Loucy (cell line): ENCODE data around the gene NTF4.
"Not testable (repeated sequence)": the region's sequence is repeated elsewhere in the genome, so short reads cannot be mapped to it uniquely, and the experiment has no call there.

ENCODE experiments used
- H2AFZ ChIP-seq: fragments of 200-600 bp; sonication (generic); 2 replicates; pipeline ENCODE4 v1.6.0; 2016; ENCODE audit warnings: antibody characterized with exemption, mild to moderate bottlenecking, low read length, moderate library complexity
- H3F3A ChIP-seq: fragments of 200-600 bp; 2 replicates; pipeline ENCODE4 v1.6.0; 2016; ENCODE audit warnings: antibody characterized with exemption, low read depth, mild to moderate bottlenecking
- H3K27me3 ChIP-seq: fragments of 200-600 bp; sonication (generic); 2 replicates; pipeline ENCODE4 v1.6.1; 2014; ENCODE audit warnings: low read length, mild to moderate bottlenecking; ENCODE audit not compliant: insufficient read depth, poor library complexity, severe bottlenecking
- H3K36me3 ChIP-seq: fragments of 200-600 bp; sonication (generic); 2 replicates; pipeline ENCODE4 v1.6.1; 2016; ENCODE audit warnings: low read length; ENCODE audit not compliant: insufficient read depth
- H3K4me1 ChIP-seq: fragments of 200-600 bp; sonication (generic); 2 replicates; pipeline ENCODE4 v1.5.1; 2014; ENCODE audit warnings: low read length, mild to moderate bottlenecking; ENCODE audit not compliant: insufficient read depth, poor library complexity, severe bottlenecking
- H3K4me2 ChIP-seq: fragments of 200-600 bp; sonication (generic); 2 replicates; pipeline ENCODE4 v1.6.0; 2014; ENCODE audit warnings: antibody characterized with exemption, low read length, low read depth, mild to moderate bottlenecking; ENCODE audit not compliant: poor library complexity, severe bottlenecking
- H3K4me3 ChIP-seq: fragments of 200-600 bp; sonication (generic); 2 replicates; pipeline ENCODE4 v1.5.1; 2014; ENCODE audit warnings: low read length, mild to moderate bottlenecking, mixed read lengths; ENCODE audit not compliant: poor library complexity, severe bottlenecking
- H3K79me2 ChIP-seq: fragments of 200-600 bp; sonication (generic); 2 replicates; pipeline ENCODE4 v1.6.1; 2014; ENCODE audit warnings: low read length; ENCODE audit not compliant: insufficient read depth
- H3K9ac ChIP-seq: fragments of 200-600 bp; sonication (generic); 2 replicates; pipeline ENCODE4 v1.6.0; 2014; ENCODE audit warnings: mild to moderate bottlenecking, low read depth, low read length, moderate library complexity; ENCODE audit not compliant: poor library complexity, severe bottlenecking
- H3K9me2 ChIP-seq: fragments of 200-600 bp; sonication (generic); replicated peaks from 2 replicates; pipeline ENCODE4 v1.6.1; 2016; ENCODE audit warnings: low read depth, low read length, mixed read lengths
- H3K9me3 ChIP-seq: fragments of 200-600 bp; sonication (generic); 2 replicates; pipeline ENCODE4 v1.6.1; 2014; ENCODE audit warnings: mild to moderate bottlenecking, antibody characterized with exemption, low read length, low read depth; ENCODE audit not compliant: insufficient read depth
- H4K20me1 ChIP-seq: fragments of 200-600 bp; sonication (generic); 2 replicates; pipeline ENCODE4 v1.6.0; 2014; ENCODE audit warnings: antibody characterized with exemption, low read length, mild to moderate bottlenecking; ENCODE audit not compliant: insufficient read depth, poor library complexity, severe bottlenecking
- EZH2phosphoT487 ChIP-seq: fragments of 200-600 bp; IDR thresholded peaks from 2 replicates; pipeline ENCODE4 v1.6.1; 2018; ENCODE audit warnings: antibody characterized with exemption, mild to moderate bottlenecking, moderate library complexity, borderline replicate concordance
- TF ChIP-seq, protein P1 (sequence below): fragments of 200-600 bp; sonication (generic); conservative IDR thresholded peaks from 2 replicates; pipeline ENCODE4 v1.5.1; 2014; ENCODE audit warnings: mild to moderate bottlenecking, antibody characterized with exemption, low read length

Gene NTF4

DNA sequence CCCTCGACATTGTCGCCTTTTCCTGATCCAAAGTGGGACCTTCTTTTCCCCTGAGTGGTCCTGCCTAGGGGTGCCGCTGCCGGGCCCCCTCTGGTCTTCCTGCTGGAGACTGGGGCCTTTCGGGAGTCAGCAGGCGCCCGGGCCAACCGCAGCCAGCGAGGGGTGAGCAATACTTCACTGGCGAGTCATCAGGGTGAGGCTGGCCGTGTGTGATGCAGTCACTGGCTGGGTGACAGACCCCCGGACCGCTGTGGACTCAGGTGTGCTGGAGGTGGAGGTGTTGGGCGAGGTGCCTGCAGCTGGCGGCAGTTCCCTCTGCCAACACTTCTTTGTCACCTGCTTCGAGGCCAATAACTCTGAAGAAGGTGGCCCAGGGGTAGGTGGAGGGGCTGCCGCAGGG is 22.4 kb downstream of the NTF4 start:
- no peak overlapping the region for H2AFZ ChIP-seq
- H3K9me2 ChIP-seq, result no peaks in the 10 kb centered on the region
- TF ChIP-seq, protein P1, sequence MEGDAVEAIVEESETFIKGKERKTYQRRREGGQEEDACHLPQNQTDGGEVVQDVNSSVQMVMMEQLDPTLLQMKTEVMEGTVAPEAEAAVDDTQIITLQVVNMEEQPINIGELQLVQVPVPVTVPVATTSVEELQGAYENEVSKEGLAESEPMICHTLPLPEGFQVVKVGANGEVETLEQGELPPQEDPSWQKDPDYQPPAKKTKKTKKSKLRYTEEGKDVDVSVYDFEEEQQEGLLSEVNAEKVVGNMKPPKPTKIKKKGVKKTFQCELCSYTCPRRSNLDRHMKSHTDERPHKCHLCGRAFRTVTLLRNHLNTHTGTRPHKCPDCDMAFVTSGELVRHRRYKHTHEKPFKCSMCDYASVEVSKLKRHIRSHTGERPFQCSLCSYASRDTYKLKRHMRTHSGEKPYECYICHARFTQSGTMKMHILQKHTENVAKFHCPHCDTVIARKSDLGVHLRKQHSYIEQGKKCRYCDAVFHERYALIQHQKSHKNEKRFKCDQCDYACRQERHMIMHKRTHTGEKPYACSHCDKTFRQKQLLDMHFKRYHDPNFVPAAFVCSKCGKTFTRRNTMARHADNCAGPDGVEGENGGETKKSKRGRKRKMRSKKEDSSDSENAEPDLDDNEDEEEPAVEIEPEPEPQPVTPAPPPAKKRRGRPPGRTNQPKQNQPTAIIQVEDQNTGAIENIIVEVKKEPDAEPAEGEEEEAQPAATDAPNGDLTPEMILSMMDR, result no peak
- TF ChIP-seq EZH2phosphoT487, result no peak
- no peaks in the 10 kb centered on the region for H3F3A ChIP-seq
- no peaks in the 10 kb centered on the region for H3K4me1 ChIP-seq
- no peak overlapping the region for H3K4me2 ChIP-seq
- H3K9me3 ChIP-seq, result no peaks in the 10 kb centered on the region
- no peak overlapping the region for H3K4me3 ChIP-seq
- H3K79me2 ChIP-seq, result no peaks in the 10 kb centered on the region
- no peak overlapping the region for H3K9ac ChIP-seq
- H3K27me3 ChIP-seq, result no peaks in the 10 kb centered on the region
- H4K20me1 ChIP-seq, result no peaks in the 10 kb centered on the region
- no peaks in the 10 kb centered on the region for H3K36me3 ChIP-seq

DNA sequence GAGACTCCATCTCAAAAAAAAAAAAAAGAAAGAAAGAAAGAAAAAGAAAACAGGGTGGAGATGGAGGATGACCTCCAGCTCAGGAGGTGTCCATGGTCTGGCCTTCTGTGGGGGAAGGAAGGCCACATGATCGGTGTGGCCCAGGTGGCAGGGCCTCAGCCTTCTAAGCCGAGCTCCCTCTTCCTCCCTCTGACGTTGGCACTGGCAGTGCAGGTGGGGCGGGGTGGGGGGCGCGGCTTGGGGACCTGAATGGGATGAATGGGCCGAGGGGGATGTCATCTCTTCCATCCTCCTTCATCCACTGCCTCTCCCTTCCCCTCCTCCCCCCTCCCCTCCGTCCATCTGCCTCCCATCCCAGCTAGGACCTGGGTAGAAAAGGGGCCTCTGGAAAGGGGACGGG is 24.9 kb downstream of the NTF4 start:
- not testable (repeated sequence) for H2AFZ ChIP-seq, H3K9ac ChIP-seq, H3K27me3 ChIP-seq, H4K20me1 ChIP-seq, H3K79me2 ChIP-seq, H3F3A ChIP-seq, H3K4me1 ChIP-seq, H3K4me2 ChIP-seq, H3K36me3 ChIP-seq, H3K4me3 ChIP-seq, H3K9me2 ChIP-seq, H3K9me3 ChIP-seq

- H3K4me3 ChIP-seq, H3K9me3 ChIP-seq, H3K4me1 ChIP-seq, H3F3A ChIP-seq, H2AFZ ChIP-seq, H3K9ac ChIP-seq, H3K4me2 ChIP-seq, H3K79me2 ChIP-seq, H4K20me1 ChIP-seq, H3K9me2 ChIP-seq, H3K27me3 ChIP-seq, H3K36me3 ChIP-seq: not testable (repeated sequence)
Observed at GRCh38 chr19:49038557-49039276, 25.9 kb downstream of the NTF4 start.

GRCh38 chr19:49038111-49038510 is 26.5 kb downstream of the NTF4 start:
- not testable (repeated sequence) for H3K4me1 ChIP-seq, H3K9me2 ChIP-seq, H3K36me3 ChIP-seq, H3K9me3 ChIP-seq, H3F3A ChIP-seq, H3K4me2 ChIP-seq, H3K4me3 ChIP-seq, H4K20me1 ChIP-seq, H2AFZ ChIP-seq, H3K79me2 ChIP-seq, H3K27me3 ChIP-seq, H3K9ac ChIP-seq
